NT2/D1 (cell line): ENCODE results near the gene BEND6.

Source experiments
- SUZ12 ChIP-seq: IDR thresholded peaks from 2 replicates; pipeline ENCODE4 v1.6.1; 2011; ENCODE audit not compliant: insufficient read length, insufficient read depth; ENCODE audit errors: extremely low read depth
- YY1 ChIP-seq: IDR thresholded peaks from 2 replicates; pipeline ENCODE4 v1.6.1; 2011; ENCODE audit not compliant: insufficient read length, insufficient read depth

- TF ChIP-seq SUZ12 (no peak), YY1 (no peak)
Measured at GRCh38 chr6:56944661-56945060, 10.2 kb upstream of the BEND6 start.
